Activated CD4-positive, alpha-beta T cell treated with anti-CD3 and anti-CD28 coated beads for 36 hours (primary cell): ENCODE data around the gene MACF1. TPM values are rescaled to one million over a fixed set of nuclear protein-coding genes. Genes with fewer than 3 reads are reported as not detected.

Experiments used
- ATAC-seq: fragments of 200-7000 bp; cut with Tn5 transposase; one replicate; pipeline ENCODE4 v1.10.0; 2021; ENCODE audit warnings: mild to moderate bottlenecking, moderate library complexity
- CTCF ChIA-PET: fragments of 350-600 bp; sonication (Branson Sonifier 250); formaldehyde crosslinking; loops from one replicate; lab custom pipeline; 2021; ENCODE audit warnings: antibody characterized with exemption; lab: Charles Lee
- POLR2A ChIA-PET: fragments of 350-600 bp; sonication (Branson Sonifier 250); formaldehyde crosslinking; loops from one replicate; lab custom pipeline; 2021; ENCODE audit warnings: antibody characterized with exemption, inconsistent platforms; lab: Charles Lee
- DNase-seq: peaks from one replicate; pipeline ENCODE4 v3.0.0-alpha.2; 2020
- H3K27ac Mint-ChIP-seq: one replicate; pipeline ENCODE4 v1.8.0; 2021; ENCODE audit warnings: mixed read lengths
- H3K27me3 Mint-ChIP-seq: one replicate; pipeline ENCODE4 v1.8.0; 2021; ENCODE audit warnings: mixed read lengths
- H3K36me3 Mint-ChIP-seq: one replicate; pipeline ENCODE4 v1.8.0; 2021; ENCODE audit warnings: low read depth, mixed read lengths
- H3K4me1 Mint-ChIP-seq: one replicate; pipeline ENCODE4 v1.8.0; 2021; ENCODE audit warnings: mixed read lengths
- H3K4me3 Mint-ChIP-seq: one replicate; pipeline ENCODE4 v1.8.0; 2021; ENCODE audit warnings: mild to moderate bottlenecking, moderate library complexity, mixed read lengths
- H3K9me3 Mint-ChIP-seq: one replicate; pipeline ENCODE4 v1.8.0; 2021; ENCODE audit warnings: low read depth, mixed read lengths
- intact Hi-C, 2 experiments: fragments of 100-400 bp; cut with DNase I in 1 of 2; cut with micrococcal nuclease in 1 of 2; formaldehyde crosslinking; loops; one replicate each; pipeline versions ENCODE4 v1.14.2 to v1.15.1; 2022 to 2024; cut with DNase I, micrococcal nuclease
- total RNA-seq, 2 experiments: library from RNA; stranded (reverse); gene quantifications; one replicate each; pipeline ENCODE4 v1.2.3, GENCODE V29; 2021

Gene MACF1
- total RNA-seq, 2 experiments from 2014 or later = 192 to 195 TPM

- intact Hi-C loops = no loop called here
- POLR2A ChIA-PET = no interaction called here
- no peaks in the 10 kb centered on the region for H3K9me3 Mint-ChIP-seq
Measured at GRCh38 chr1:39165488-39165887, 39.0 kb upstream of the MACF1 start.

GRCh38 chr1:39167632-39168209, 36.8 kb upstream of the MACF1 start:
- Mint-ChIP-seq H3K27me3 (no peaks in the 10 kb centered on the region), H3K4me1 (peaks cover 18% of the 10 kb centered on the region), H3K36me3 (no peaks in the 10 kb centered on the region), H3K9me3 (no peaks in the 10 kb centered on the region), H3K4me3 (no peak overlapping the region), H3K27ac (no peak overlapping the region)
- POLR2A ChIA-PET = no interaction called here
- ATAC-seq (no peak), DNase-seq (no peak)
- intact Hi-C loops = no loop called here
- CTCF ChIA-PET = interaction anchor here (1.0 to 1.3 kb wide), 3 partner anchors 16 to 91 kb away, joined by 3 read pairs; no protein-coding TSS in a partner anchor

More at GRCh38 chr1:39165488-39165887, 39.0 kb upstream of the MACF1 start:
- Mint-ChIP-seq H3K4me3 (no peak overlapping the region), H3K27me3 (no peaks in the 10 kb centered on the region), H3K36me3 (no peaks in the 10 kb centered on the region), H3K4me1 (peaks cover 18% of the 10 kb centered on the region), H3K27ac (no peak overlapping the region)
- ATAC-seq (no peak), DNase-seq (no peak)
- CTCF ChIA-PET = interaction anchor here (0.5 to 1.7 kb wide), 2 partner anchors 18 to 93 kb away, joined by 3 to 8 read pairs; no protein-coding TSS in a partner anchor

DNA sequence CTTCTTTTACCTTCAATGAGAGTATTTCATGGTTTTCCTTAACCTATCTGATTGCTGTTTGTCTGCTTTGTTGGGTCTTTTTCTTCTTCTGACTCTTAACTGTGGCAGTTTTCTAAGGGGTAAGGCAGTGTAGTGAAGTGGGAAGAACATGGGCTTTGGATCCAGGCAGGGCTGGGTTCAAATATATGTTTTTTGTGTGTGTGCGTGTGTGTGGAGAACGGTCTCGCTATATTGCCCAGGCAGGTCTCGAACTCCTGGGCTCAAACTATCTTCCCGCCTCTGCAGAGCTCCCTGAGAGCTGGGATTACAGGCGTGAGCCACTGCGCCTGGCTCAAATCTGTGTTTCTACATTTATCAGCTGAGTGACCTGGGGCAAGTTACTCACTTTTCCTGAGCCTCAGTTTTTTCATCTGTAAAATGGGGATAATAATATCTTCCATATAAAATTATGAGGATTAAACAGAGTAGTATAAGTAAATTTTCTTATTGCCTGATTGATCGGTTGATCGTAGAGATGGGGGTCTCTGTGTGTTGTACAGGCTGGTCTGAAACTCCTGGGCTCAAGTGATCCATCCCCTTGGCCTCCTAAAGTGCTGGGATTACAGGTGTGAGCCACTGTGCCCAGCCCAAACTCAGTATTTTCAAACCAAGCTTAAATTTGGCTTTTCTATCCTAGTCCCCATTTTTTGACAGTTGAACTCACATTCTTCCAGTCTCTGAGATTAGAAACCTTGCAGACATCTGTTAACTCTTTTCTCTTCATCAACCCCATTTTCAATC, 36.0 kb upstream of the MACF1 start:
- CTCF ChIA-PET = interaction anchor here (0.7 to 1.6 kb wide), 4 partner anchors 13 to 242 kb away, joined by 3 to 4 read pairs (median 4); no protein-coding TSS in a partner anchor
- no peak overlapping the region for H3K4me3 Mint-ChIP-seq
- H3K27me3 Mint-ChIP-seq = no peaks in the 10 kb centered on the region
- no peak for DNase-seq
- H3K27ac Mint-ChIP-seq = no peak overlapping the region
- ATAC-seq = no peak
- no peaks in the 10 kb centered on the region for H3K9me3 Mint-ChIP-seq
- POLR2A ChIA-PET = no interaction called here
- H3K4me1 Mint-ChIP-seq = peaks cover 15% of the 10 kb centered on the region
- intact Hi-C loops = no loop called here
- no peaks in the 10 kb centered on the region for H3K36me3 Mint-ChIP-seq

GRCh38 chr1:39170731-39171667, 33.5 kb upstream of the MACF1 start:
- H3K9me3 Mint-ChIP-seq = no peaks in the 10 kb centered on the region
- no peak overlapping the region for H3K4me3 Mint-ChIP-seq
- ChIA-PET CTCF (interaction anchor here (1.7 kb wide), 1 partner anchor 72 kb away, joined by 8 read pairs; no protein-coding TSS in a partner anchor), POLR2A (no interaction called here)
- DNase-seq (no peak), ATAC-seq (no peak)
- H3K27me3 Mint-ChIP-seq = no peaks in the 10 kb centered on the region
- intact Hi-C loops = no loop called here
- no peaks in the 10 kb centered on the region for H3K4me1 Mint-ChIP-seq
- H3K36me3 Mint-ChIP-seq = no peaks in the 10 kb centered on the region
- no peak overlapping the region for H3K27ac Mint-ChIP-seq

- ATAC-seq (no peak), DNase-seq (no peak)
- CTCF ChIA-PET = interaction anchor here (1.0 to 1.1 kb wide), 2 partner anchors 11 to 74 kb away, joined by 3 to 7 read pairs; no protein-coding TSS in a partner anchor
- intact Hi-C loops = no loop called here
- Mint-ChIP-seq H3K27ac (no peak overlapping the region), H3K27me3 (no peaks in the 10 kb centered on the region), H3K36me3 (no peaks in the 10 kb centered on the region), H3K4me3 (no peak overlapping the region), H3K4me1 (no peaks in the 10 kb centered on the region), H3K9me3 (no peaks in the 10 kb centered on the region)
- POLR2A ChIA-PET = interaction anchor here (0.6 kb wide), 1 partner anchor 164 kb away, joined by 6 read pairs; no protein-coding TSS in a partner anchor
Measured at GRCh38 chr1:39173119-39173994, 31.1 kb upstream of the MACF1 start.

DNA sequence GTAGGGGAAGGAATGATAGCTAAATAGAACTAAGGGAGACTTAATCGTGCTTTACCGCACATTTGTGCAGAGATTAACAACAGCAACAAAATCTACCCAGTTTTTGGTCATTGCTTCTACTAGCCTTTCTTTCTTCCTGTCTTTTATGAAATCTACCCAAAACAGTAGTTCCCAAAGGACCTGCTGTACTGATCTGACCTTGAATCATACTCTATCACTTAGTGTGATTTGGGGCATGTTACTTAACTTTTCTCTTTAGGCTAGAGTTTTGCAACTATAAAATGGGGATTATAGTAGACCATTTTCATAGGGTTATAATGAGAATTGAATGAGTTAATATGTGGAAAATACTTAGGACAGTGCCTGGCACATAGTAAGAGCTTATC, 30.5 kb upstream of the MACF1 start:
- Mint-ChIP-seq H3K4me3 (no peak overlapping the region), H3K9me3 (no peaks in the 10 kb centered on the region), H3K4me1 (no peaks in the 10 kb centered on the region), H3K27me3 (no peaks in the 10 kb centered on the region), H3K27ac (no peak overlapping the region), H3K36me3 (no peaks in the 10 kb centered on the region)
- no peak for DNase-seq
- intact Hi-C loops = no loop called here
- ChIA-PET CTCF (interaction anchor here (1.0 to 1.1 kb wide), 2 partner anchors 10 to 75 kb away, joined by 3 to 7 read pairs; no protein-coding TSS in a partner anchor), POLR2A (interaction anchor here (0.6 kb wide), 1 partner anchor 163 kb away, joined by 6 read pairs; no protein-coding TSS in a partner anchor)
- no peak for ATAC-seq

- Mint-ChIP-seq H3K4me3 (no peak overlapping the region), H3K27ac (no peak overlapping the region), H3K9me3 (no peaks in the 10 kb centered on the region), H3K4me1 (no peaks in the 10 kb centered on the region), H3K36me3 (no peaks in the 10 kb centered on the region), H3K27me3 (no peaks in the 10 kb centered on the region)
- DNase-seq (no peak), ATAC-seq (no peak)
- ChIA-PET CTCF (interaction anchor here (1.0 to 1.1 kb wide), 2 partner anchors 9 to 75 kb away, joined by 3 to 7 read pairs; no protein-coding TSS in a partner anchor), POLR2A (interaction anchor here (0.6 kb wide), 1 partner anchor 163 kb away, joined by 6 read pairs; no protein-coding TSS in a partner anchor)
- intact Hi-C loops = no loop called here
Measured at GRCh38 chr1:39174390-39175081, 30.0 kb upstream of the MACF1 start.

DNA sequence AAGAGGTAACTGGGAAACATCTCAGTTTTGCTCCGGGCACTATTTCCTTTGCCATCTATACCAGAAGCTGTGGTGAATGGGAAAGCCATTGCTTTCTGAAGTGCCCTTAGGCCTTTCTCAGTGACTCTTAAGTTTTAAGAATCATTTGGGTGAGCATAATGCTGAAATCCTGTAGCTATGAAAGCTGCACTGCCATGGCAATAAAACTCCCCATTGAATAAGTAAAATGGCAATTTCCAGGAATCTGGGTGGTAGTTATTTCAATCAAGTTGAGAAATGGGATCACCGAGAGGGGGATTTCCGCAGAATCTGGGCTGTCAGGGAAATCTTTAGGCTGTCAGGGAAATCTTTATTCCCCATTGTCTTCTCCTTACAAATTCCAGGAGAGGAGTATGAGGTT, 26.8 kb upstream of the MACF1 start:
- POLR2A ChIA-PET = no interaction called here
- H3K4me3 Mint-ChIP-seq = no peak overlapping the region
- H3K4me1 Mint-ChIP-seq = no peaks in the 10 kb centered on the region
- CTCF ChIA-PET = interaction anchor here (0.7 to 1.1 kb wide), 3 partner anchors 35 to 86 kb away, joined by 3 read pairs; no protein-coding TSS in a partner anchor
- ATAC-seq = no peak
- no peaks in the 10 kb centered on the region for H3K36me3 Mint-ChIP-seq
- H3K9me3 Mint-ChIP-seq = no peaks in the 10 kb centered on the region
- no peaks in the 10 kb centered on the region for H3K27me3 Mint-ChIP-seq
- no peak for DNase-seq
- H3K27ac Mint-ChIP-seq = no peak overlapping the region
- intact Hi-C loops = no loop called here

GRCh38 chr1:39178541-39179431, 25.7 kb upstream of the MACF1 start:
- POLR2A ChIA-PET = no interaction called here
- Mint-ChIP-seq H3K27me3 (no peaks in the 10 kb centered on the region), H3K36me3 (no peaks in the 10 kb centered on the region), H3K4me1 (peaks cover 11% of the 10 kb centered on the region), H3K27ac (no peak overlapping the region), H3K9me3 (no peaks in the 10 kb centered on the region), H3K4me3 (no peak overlapping the region)
- ATAC-seq (no peak), DNase-seq (no peak)
- CTCF ChIA-PET = interaction anchor here (0.8 to 1.6 kb wide), 3 partner anchors 14 to 88 kb away, joined by 3 to 5 read pairs (median 4); no protein-coding TSS in a partner anchor
- intact Hi-C loops = no loop called here
